ENCODE results near the gene GPRC5C. TPM values are rescaled to one million over a fixed set of nuclear protein-coding genes. Genes with fewer than 3 reads are reported as not detected.

GPRC5C gene
- total and polyA plus RNA-seq, 2 of the 13 experiments (the other 11 are each of a cell fraction or from before 2014, with no cell fraction given): 85.6 to 300 TPM

GRCh38 chr17:74430706-74431567 is 951 bp upstream of the GPRC5C start (continued):
- TF ChIP-seq ZNF160 (CRISPR knock-in tag; IDR thresholded peaks at IDR 0.05): peak; percentile 19; the same call in 1 of the 2 replicates
- TF ChIP-seq HMGA1 (CRISPR knock-in tag; conservative IDR thresholded peaks at IDR 0.05): no peak
- no peak for TF ChIP-seq ZBTB37 (CRISPR knock-in tag; IDR thresholded peaks at IDR 0.05)
- 0 out of 2 replicates have a peak, but pooled peaks have one; percentile 9 for TF ChIP-seq KLF6 (CRISPR knock-in tag; IDR thresholded peaks at IDR 0.05)
- peak; percentile 67; the same call in 1 of the 2 replicates for TF ChIP-seq ZNF747 (CRISPR knock-in tag; IDR thresholded peaks at IDR 0.05; ENCODE audit: borderline replicate concordance)
- peak; percentile 27; the same call in 1 of the 2 replicates for TF ChIP-seq NR2F6 (IDR thresholded peaks at IDR 0.05)
- peak; percentile 69; the same call in 1 of the 2 replicates for TF ChIP-seq NR2F6 (CRISPR knock-in tag; IDR thresholded peaks at IDR 0.05)
- no peak for TF ChIP-seq IKZF1 (IDR thresholded peaks at IDR 0.05)
- TF ChIP-seq, protein P1, sequence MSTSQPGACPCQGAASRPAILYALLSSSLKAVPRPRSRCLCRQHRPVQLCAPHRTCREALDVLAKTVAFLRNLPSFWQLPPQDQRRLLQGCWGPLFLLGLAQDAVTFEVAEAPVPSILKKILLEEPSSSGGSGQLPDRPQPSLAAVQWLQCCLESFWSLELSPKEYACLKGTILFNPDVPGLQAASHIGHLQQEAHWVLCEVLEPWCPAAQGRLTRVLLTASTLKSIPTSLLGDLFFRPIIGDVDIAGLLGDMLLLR (CRISPR knock-in tag; IDR thresholded peaks at IDR 0.05): no peak; the same call in 1 of the 2 replicates
- TF ChIP-seq, protein P2, sequence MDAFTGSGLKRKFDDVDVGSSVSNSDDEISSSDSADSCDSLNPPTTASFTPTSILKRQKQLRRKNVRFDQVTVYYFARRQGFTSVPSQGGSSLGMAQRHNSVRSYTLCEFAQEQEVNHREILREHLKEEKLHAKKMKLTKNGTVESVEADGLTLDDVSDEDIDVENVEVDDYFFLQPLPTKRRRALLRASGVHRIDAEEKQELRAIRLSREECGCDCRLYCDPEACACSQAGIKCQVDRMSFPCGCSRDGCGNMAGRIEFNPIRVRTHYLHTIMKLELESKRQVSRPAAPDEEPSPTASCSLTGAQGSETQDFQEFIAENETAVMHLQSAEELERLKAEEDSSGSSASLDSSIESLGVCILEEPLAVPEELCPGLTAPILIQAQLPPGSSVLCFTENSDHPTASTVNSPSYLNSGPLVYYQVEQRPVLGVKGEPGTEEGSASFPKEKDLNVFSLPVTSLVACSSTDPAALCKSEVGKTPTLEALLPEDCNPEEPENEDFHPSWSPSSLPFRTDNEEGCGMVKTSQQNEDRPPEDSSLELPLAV (CRISPR knock-in tag; conservative IDR thresholded peaks at IDR 0.05; ENCODE audit: low read depth): 0 out of 2 replicates have a peak, but pooled peaks have one; percentile 4
- TF ChIP-seq, protein P3, sequence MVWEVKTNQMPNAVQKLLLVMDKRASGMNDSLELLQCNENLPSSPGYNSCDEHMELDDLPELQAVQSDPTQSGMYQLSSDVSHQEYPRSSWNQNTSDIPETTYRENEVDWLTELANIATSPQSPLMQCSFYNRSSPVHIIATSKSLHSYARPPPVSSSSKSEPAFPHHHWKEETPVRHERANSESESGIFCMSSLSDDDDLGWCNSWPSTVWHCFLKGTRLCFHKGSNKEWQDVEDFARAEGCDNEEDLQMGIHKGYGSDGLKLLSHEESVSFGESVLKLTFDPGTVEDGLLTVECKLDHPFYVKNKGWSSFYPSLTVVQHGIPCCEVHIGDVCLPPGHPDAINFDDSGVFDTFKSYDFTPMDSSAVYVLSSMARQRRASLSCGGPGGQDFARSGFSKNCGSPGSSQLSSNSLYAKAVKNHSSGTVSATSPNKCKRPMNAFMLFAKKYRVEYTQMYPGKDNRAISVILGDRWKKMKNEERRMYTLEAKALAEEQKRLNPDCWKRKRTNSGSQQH (CRISPR knock-in tag; IDR thresholded peaks at IDR 0.05; ENCODE audit: low read depth): peak; percentile 37; the same call in 1 of the 2 replicates
- TF ChIP-seq RFX3 (CRISPR knock-in tag; IDR thresholded peaks at IDR 0.05): no peak
- TF ChIP-seq SKIL (CRISPR knock-in tag; IDR thresholded peaks at IDR 0.05; ENCODE audit: borderline replicate concordance): peak; percentile 78
- TF ChIP-seq ZNF260 (CRISPR knock-in tag; IDR thresholded peaks at IDR 0.05; ENCODE audit: borderline replicate concordance, low read depth): no peak
- no peak for TF ChIP-seq ZBTB21 (CRISPR knock-in tag; IDR thresholded peaks at IDR 0.05)
- no peak; the same call in 1 of the 2 replicates for TF ChIP-seq ZNF616 (CRISPR knock-in tag; IDR thresholded peaks at IDR 0.05; ENCODE audit: low read depth)

Measured in HepG2 (cell line).